HL-60 (cell line): ENCODE measurements around the gene MUC5AC.

Source experiments
- GABPA ChIP-seq: IDR thresholded peaks from 2 replicates; pipeline ENCODE4 v1.6.1; 2012; ENCODE audit warnings: low read depth
- POLR2AphosphoS5 ChIP-seq: IDR thresholded peaks from 2 replicates; pipeline ENCODE4 v1.6.1; 2012; ENCODE audit warnings: low read depth
- SPI1 ChIP-seq: IDR thresholded peaks from 2 replicates; pipeline ENCODE4 v1.6.1; 2012; ENCODE audit warnings: low read depth, mild to moderate bottlenecking, borderline replicate concordance
- TF ChIP-seq, protein P1 (sequence below): IDR thresholded peaks from one replicate; pipeline ENCODE4 v1.5.1; 2011; ENCODE audit warnings: low read length, control low read depth, inconsistent platforms; ENCODE audit not compliant: insufficient read depth

DNA sequence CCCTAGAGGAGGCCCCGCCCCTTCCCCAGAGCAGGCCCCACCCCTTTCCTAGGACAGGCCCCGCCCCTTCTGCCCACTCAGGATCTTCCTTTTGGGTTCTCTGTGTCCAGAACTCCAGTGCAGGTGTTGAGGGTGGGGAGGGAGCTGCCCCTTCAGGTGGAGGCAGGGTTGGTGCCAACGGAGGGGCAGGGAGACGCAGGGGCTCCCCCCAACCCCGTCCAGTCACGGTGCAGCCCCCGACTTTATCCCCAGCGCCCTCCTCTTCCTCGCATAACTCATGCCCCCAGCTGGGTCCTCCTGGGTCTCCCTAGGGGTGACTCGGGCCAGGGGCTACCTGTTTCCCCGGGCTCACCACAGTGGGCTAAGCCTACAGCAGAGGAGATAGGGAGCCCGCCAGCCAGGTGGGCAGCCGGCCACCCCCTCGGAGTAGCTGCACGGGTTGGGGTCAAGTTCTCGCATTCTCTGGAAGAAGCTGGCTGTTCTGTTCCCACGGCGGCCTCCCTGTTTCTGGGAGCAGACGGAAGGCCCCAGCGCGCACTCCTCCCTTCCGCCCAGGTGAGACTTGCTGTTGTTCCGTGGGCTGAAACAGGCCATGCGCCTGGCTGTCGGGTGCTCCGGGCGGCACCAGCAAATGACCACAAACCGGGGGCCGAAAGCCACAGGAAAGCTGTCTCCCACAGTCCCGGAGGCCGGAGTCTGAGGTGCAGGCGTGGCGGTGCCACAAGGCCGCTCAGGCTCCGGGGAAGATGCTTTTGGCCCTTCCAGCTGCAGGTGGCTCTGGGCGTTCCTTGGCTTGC is 44.1 kb upstream of the MUC5AC start:
- TF ChIP-seq, protein P1, sequence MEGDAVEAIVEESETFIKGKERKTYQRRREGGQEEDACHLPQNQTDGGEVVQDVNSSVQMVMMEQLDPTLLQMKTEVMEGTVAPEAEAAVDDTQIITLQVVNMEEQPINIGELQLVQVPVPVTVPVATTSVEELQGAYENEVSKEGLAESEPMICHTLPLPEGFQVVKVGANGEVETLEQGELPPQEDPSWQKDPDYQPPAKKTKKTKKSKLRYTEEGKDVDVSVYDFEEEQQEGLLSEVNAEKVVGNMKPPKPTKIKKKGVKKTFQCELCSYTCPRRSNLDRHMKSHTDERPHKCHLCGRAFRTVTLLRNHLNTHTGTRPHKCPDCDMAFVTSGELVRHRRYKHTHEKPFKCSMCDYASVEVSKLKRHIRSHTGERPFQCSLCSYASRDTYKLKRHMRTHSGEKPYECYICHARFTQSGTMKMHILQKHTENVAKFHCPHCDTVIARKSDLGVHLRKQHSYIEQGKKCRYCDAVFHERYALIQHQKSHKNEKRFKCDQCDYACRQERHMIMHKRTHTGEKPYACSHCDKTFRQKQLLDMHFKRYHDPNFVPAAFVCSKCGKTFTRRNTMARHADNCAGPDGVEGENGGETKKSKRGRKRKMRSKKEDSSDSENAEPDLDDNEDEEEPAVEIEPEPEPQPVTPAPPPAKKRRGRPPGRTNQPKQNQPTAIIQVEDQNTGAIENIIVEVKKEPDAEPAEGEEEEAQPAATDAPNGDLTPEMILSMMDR = no peak
- TF ChIP-seq POLR2AphosphoS5 (no peak), SPI1 (no peak), GABPA (no peak)
